Stimulated activated CD4-positive, alpha-beta T cell treated with anti-CD3 and anti-CD28 coated beads, Interleukin-4, amount 100 ng/mL, for 24 hours (primary cell): Measurements from ENCODE around the gene HRAS.

Experiments used
- DNase-seq: peaks from one replicate; pipeline ENCODE4 v3.0.0-alpha.2; 2020

The HRAS gene

DNA sequence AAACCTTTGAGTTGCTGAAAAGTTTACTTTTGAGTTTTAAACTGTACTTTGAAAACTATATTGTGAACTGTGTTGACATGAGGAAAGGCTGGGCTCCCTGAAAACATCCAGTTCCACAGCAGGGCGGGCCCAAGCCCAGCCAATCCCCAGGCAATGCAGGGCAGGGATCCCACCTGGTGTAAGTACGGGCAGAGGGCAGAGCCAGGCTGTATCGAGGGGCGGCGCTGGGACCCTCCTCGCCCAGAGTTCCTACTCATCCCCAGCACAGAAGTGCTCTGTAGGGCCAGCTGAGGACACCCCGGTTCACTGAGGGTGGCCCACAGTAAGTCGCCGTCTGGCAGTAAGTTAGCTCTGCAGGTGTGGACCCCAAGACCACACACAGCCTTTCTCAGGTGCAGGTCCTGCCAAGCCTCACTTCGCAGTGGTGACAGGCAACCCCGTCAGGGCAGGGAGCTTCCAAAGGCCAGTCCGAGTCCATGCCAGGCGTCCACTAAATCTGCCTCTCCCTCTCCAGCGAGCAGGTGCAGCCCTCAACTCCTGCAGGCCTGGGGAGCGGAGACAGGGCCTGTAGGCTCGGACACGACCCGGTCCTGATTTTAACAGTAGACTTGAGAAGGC lies 31.7 kb upstream of the HRAS start:
- no peak for DNase-seq

DNA sequence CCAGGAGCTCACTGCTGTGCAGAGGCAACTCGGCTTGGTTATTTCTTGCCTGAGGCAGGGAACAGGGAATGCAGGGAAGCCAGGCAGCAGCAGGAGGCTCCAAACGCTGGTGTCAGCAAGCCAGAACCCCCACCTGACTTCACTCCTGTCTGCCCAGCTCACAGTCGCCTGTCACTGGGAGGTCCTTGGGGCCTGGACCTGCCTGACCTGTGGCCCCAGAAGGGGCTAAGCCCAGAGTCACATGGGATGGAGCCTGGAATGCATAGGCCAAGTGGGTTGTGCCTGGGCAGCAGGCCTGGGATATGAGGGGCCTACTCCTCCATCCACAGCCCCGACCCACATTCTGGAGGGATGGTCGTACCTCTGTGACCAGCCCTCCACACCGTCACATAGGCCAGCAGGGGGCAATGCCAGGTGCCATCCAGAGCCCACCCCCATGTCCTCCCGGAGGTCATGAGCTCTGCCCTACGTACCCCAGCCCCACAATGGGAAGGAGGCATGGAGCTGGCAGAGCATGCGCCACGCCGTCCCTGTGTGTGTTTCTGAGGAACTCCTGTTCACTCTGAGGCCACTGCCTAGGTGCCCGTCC lies 30.6 kb upstream of the HRAS start:
- no peak for DNase-seq

DNA sequence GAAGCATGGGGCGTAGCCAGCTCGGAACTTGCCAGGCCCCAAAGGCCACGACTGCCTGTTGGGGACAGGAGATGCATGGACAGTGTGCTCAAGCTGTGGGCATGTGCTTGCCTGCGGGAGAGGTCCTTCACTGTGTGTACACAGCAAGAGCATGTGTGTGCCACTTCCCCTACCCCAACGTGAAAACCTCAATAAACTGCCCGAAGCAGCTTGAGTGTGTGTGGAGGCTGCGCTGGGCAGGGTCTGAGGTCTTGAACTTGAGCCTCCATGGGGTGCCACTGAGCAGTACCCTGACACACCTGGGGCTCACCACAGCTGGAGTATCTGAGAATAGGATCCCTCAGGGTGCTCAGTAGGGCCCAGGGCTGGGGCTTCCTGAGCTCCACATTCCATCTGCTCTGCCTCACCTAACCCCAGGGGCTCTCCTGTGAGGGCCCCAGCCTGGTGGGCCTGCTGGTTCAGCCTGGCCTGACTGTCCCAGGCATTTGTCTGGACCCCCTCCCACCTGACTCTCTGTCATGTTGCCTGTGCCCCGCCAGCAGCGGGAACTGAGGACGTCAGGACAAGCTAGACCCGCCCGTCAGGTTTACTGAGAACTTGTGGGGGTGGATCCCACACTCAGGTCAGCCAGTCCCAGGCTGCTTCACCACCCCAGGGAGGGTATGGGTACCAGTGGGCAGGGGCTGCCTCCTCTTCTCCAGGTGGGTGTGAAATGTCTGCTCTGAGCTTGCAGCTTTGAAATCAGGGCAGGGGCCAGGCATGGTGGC lies 28.6 kb upstream of the HRAS start:
- no peak for DNase-seq

DNA sequence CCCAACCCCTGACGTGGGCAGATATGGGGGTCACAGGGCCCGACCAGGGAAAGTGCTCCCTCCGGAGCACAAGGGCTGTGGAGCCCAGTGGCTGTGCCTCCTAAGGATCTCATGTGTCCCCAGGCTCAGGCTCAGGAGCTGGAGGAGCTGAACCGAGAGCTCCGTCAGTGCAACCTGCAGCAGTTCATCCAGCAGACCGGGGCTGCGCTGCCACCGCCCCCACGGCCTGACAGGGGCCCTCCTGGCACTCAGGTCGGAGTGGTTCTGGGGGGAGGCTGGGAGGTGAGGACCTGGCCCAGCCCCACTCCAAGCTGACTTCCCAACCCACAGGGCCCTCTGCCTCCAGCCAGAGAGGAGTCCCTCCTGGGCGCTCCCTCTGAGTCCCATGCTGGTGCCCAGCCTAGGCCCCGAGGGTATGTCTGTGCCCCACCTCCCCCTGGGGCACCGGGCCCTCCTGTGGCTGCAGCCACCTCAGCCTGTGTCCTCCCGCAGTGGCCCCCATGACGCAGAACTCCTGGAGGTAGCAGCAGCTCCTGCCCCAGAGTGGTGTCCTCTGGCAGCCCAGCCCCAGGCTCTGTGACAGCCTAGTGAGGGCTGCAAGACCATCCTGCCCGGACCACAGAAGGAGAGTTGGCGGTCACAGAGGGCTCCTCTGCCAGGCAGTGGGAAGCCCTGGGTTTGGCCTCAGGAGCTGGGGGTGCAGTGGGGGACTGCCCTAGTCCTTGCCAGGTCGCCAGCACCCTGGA lies 27.9 kb upstream of the HRAS start:
- no peak for DNase-seq

DNA sequence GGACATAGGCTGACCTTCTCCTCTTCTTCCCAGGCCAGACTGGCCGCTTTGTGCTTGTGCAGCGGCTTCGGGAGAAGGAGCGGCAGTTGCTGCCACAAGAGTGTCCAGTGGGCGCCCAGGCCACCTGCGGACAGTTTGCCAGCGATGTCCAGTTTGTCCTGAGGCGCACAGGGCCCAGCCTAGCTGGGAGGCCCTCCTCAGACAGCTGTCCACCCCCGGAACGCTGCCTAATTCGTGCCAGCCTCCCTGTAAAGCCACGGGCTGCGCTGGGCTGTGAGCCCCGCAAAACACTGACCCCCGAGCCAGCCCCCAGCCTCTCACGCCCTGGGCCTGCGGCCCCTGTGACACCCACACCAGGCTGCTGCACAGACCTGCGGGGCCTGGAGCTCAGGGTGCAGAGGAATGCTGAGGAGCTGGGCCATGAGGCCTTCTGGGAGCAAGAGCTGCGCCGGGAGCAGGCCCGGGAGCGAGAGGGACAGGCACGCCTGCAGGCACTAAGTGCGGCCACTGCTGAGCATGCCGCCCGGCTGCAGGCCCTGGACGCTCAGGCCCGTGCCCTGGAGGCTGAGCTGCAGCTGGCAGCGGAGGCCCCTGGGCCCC lies 26.8 kb upstream of the HRAS start:
- no peak for DNase-seq

DNA sequence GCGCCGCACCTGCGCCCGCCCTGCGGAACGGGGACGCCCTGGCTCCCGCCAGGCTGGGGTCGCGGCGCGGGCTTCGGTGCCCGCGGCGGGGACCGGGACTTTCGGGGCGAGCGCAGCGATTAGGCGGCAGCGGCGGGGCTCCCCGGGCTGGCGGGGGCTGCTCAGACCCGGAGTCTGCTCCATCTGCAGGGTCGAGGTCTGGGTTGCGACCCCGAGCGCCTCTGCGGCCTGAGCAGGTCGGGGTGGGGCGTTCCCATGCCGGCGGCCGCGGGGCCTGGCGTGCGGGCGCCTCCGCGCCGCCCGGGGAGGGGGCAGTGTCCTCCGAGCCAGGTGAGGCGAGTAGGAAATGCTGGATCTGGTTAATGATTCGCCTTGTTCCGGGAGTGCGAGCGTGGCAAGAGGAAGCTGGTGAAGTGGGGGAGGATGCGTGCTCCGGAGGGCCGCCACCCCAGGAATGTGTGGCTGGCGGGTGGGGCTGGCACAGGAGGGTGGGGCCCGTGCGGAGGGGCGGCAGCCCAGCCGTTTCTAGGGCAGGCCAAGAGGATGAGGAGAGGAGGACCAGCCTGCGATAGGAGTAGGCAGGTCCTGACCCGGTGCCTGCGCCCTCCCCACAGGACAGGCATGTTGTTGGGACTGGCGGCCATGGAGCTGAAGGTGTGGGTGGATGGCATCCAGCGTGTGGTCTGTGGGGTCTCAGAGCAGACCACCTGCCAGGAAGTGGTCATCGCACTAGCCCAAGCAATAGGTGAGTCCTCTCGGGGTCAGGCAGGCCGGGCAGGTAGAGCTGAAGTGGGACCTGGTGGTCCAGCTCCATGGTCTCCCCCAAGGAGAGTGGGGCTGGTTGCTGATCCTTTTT lies 26.0 kb upstream of the HRAS start:
- no peak for DNase-seq

DNA sequence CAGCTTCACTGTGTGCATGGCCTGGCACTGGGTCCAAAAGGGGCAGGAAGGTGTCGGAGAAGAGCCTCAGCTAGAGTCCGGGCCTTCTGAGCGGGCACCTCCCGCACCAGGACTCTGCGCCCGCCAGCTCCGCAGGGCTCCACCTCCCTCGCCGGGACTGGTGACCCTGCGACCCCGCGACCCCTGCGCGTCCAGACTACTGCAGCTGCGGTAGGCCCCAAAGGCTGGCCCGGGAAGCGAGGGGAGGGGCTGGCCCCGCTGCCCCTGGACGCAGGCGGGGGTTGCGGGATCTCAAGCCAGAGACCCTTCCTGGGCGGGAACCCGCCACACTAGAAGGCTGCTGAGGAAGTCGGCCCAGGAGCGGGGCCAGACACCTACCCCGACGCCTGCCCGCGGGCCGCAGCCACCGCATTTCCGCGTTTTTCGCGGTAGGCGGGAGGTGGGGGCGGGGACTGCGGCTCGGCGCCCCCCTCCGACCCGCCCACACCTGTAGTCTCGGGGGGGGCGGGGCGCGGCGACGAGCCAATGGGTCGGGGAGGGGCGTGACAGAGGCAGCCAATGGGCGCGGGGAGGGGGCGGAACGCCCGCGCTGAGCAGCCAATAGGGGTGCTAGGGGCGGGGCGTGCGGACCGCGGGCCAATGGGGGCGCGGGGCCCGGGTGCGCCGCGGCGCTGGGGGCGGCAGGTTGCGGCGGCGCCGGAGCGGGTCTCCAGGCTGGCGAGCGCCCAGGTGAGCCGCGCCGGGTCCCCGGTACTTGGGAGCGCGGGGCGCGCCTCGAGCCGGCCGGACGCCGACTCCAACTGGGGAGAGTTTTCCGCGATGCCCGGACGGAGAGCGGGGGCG lies 25.1 kb upstream of the HRAS start, which contains the start of the genes LMNTD2 and RASSF7:
LMNTD2 (minus strand) TSS at position 434 of the 843 bp plus-strand sequence; CDS start at position 412, 22 bp downstream.
RASSF7 (plus strand) TSS at position 666 of the 843 bp plus-strand sequence. CDS start 799 bp downstream, outside the sequence.
- DNase-seq = peak; percentile 95

DNA sequence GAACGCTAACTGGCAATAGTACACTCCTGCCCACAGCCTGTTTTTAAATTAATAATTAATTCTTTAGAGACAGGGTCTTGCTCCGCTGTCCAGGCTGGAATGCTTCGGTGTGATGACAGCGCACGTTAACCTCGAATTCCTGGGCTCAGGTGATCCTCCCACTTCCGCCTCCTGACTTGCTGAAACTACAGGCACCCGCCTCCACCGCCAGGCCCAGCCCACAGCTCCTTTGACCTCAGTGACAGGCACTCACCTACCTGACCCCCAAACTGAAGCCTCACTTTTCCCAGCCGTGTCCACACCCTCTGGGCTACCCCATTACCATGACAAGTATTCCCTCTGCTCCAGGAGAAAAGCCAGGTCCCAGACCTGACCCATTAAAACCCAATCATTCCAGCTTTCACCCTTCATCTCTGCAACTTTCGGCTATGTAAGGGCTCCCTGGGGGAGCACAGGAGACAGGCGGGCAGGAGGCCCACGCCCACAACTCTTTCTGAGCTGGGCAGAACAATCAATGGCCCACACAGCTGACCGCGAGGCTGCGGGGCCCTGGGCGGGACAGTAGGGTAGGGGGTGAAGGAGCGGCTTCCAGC lies 24.4 kb upstream of the HRAS start:
- DNase-seq = no peak

DNA sequence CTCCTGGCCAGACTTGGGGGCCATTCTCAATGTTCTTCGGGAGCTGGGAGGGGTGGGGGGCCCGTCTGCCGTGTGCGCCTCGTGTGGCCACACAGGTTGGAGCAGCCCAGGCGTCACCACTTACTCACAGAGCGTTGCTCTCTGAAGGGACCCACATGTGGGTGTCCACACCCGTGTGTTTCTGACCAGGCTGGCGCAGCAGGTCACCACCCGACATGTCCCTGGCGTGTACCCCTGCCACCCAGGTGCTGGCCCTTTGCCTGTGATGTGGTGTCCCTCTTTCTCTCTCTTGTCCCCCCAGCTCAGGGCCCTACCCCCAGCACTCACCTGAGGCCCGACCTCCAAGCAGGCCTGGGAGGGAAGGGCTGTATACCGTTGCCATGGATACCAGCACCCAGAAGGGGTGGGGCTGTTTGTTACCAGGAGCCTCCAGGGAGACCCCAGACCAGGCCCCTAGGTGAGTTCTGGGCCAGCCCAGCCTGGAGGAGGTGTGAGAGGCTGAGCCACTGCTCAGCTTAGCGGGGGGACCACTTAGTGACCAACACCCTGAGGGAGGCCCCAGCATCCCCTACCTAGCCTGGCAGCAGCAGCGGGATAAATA lies 23.7 kb upstream of the HRAS start:
- DNase-seq = no peak

DNA sequence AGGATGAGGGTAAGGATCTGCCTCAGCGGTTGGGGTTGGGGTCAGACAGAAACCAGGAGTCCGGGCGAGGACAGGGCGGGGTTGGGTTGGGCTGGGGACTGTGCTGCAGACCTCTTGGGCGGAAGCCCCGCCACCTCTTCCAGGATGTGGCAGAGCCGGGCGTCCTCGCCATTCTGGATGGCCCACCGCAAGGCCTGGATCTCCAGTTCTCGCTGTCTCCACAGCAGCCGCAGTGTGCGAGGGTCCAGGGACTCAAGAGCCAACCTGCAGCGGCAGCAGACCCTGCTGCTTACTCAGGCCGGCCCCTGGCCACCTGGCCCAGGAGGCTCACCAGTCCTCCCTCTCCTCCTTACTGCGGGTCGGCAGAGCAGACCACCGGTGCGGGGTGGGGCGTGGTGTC lies 23.1 kb upstream of the HRAS start:
- no peak for DNase-seq

DNA sequence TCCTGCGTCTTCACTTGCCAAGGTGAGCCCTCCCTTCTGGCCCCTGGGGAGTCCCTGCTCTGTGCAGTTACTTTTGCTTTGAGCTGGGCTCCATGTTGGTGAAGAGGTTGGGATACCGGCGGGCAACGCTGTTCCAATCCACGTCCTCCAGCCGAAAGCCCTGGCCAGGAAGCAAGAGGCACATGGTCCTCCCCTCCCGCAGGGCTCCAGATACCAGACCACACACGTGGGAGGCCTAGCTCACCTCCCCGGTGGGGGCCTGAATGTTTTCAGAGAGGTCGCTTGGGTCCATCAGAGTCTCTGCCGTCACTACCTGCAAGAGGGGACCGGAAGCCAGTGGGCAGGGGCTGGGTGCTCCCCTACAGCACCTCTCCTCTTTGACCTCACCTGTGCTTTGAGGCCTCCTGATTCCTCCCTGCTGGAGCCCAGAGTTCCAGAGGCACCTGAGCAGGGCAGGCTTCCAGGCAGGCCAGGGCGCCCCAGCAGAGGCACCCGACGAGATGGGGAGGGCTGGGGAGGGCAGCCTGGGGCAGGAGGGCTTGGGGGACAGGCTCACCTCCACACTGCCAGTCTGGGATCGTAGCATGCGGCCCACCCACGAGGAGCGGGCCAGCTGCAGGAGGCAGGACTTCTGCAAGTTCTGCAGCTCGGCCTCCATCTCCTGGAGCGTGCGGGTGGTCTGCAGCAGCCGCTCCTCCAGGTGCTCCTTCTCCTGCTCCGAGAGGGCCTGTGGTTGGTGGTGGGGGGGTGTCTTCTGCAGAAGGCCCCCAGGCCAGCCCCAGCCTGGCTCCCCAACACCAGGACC lies 22.2 kb upstream of the HRAS start:
- no peak for DNase-seq

DNA sequence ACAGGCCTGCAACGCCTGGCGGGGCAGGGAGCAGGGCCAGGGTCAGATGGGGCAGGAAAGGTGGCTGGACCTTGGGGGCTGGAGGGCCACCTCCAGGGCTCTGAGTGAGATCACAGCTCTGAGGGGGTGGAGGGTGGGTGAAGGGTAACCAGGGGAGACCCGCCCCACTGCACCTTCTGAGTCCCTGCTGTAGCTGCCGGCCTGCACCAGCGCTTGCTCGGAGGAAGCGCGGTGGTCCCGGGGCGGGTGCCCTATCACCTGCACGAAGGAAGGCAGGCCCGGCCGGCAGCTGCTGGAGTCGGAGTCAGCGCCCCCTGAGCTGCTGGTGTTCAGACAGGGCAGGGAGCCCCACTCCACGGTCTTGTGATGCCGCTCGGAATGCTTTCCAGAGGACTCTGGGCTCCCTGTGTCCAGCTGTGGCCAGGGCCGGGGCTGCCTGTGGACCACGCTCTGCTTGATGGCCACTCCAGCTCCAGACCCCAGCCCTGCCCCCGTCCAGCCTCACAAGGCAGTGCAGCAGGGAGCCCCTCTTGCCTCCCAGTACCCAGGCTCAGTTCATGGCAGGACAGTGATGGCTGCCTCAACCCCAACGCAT lies 21.4 kb upstream of the HRAS start:
- no peak for DNase-seq

DNA sequence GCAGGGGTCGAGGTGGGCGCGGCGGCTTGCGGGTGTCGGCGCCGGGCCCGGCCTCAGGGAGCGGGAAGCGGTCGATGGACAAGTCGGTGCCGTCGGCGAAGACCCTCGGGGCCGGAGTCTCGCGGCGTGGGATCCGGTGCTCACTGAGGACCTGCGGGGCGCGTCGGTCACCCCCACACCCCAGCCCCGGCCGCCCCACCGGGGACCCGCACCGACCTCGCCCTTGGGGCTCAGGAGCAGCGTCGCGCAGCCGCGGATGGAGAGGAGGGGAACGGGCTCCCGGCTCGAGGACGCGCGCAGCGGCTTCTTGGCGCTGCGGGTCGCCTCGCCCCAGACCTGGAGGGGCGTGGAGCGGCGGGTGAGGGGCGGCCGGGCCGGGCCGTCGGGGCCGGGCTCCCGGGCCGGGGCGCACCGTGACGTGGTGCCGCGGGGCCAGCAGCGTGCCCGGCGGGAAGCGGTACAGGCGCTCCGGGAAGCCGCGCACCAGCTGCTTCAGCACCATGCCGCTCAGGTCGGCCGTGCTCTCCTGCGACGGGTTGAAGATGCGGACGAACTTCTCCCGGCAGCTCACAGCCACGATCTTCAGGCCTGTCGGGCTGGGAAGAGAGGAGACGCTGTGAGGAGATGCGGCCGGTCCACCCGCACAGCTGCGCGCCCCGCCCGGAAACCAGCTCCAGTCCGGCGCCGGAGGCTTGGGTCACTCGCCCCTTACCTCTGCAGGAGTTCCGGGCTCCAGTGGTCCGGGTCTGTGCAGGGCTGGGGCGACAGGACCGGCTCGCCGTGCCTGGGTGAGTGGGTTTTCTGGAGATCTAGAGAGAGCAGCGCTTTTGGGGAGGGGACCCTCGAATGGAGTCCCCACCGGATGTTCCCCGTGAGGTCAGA lies 20.6 kb upstream of the HRAS start:
- DNase-seq = no peak

DNA sequence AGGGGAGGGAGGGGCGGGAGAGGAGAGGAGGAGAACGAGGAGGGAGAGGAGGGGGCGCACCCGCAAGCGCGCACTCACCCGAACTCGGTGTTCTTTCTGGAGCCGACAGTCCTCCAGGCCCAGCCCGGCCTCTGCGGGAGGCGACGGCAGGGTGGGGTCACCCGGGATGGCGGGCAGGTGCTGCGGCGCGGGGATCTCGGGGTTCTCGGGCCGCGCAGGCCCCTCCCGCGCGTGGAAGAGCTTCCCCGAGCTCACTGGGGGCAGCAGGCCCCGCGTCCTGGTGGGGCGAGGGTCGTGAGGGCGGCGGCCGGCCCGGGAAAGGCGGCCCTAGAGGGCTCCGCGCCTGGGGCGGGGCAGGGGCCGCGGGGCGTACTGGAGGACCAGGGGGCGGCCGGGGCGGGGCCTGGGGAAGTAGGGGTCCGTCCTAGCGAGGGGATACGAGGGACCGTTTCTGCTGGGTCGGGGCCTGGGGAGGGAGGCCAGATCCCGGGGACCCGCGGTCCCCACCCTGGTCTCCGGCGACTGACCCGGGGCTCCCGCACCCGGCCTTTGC lies 19.9 kb upstream of the HRAS start:
- no peak for DNase-seq

DNA sequence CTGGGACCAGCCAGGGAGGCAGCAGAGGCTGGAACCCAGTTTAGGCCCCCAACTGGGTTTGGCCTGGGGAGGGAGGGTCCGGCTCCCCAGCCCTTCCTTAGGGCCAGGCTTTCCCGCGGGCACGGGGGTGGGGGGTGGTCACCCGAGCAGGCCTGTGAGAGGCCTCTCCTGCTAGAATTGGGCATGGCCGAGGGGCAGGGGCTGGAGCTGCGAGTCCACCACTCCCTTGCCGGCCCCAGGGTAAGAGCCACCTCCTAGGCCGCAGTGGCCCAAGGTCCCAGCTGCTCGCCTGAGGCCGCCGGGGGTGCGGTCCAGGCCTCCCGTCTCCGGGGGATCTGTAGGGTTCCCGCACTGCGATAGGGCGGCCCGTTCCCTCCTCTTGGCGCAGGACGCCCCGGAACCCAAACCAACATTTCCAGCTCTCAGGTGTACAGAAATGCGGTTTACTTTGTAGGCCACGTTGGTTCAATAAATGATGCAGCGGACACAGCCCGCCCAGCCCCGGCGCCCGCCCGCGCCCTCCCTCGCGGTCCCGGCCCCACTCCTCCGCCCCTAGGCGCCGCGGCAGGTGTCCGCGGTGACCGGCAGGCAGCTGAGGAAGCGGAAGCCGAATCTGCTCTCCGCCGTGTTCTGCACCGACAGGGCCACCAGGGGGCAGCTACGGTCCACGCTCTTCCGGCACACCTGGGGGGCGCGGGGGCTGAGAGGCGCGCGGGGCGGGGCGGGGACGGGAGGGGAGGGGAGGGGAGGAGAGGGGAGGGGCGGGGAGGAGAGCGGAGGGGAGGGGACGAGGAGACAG lies 19.3 kb upstream of the HRAS start:
- peak; percentile 76 for DNase-seq

DNA sequence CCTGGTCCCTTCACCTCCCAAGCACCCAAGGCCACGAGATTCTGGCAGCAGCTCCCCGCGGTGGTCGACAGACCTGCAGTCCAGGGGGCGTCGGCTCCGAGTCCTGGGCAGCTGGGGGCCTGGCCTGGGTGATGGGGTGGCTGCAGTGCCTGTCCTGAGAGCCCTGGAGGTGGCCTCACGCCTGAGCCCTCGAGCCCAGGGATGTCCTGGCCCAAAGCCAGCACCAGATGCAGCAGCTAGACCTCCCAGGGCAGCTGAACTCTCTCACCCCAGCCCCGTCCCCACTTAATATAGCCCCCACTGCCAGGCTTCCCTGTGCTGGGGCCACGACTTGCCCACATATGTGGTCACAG lies 18.6 kb upstream of the HRAS start:
- DNase-seq = no peak
